IPS DF 6.9 (cell line): ENCODE results near the gene CCDC85C.
A peak's percentile ranks its signal among the peaks of the same experiment; 100 is the strongest.

ENCODE experiments used
- DNase-seq: peaks from one replicate; pipeline ENCODE4 v3.0.0-alpha.2; 2013; ENCODE audit warnings: low read depth, low spot score
- H3K27ac ChIP-seq: one replicate; pipeline ENCODE4 v1.5.1; 2013; ENCODE audit warnings: low read length, control low read depth
- H3K27me3 ChIP-seq: 2 replicates; pipeline ENCODE4 v1.6.1; 2013; ENCODE audit warnings: mild to moderate bottlenecking, low read length; ENCODE audit not compliant: control insufficient read depth, insufficient read depth
- H3K36me3 ChIP-seq: 2 replicates; pipeline ENCODE4 v1.6.1; 2013; ENCODE audit warnings: low read length; ENCODE audit not compliant: control insufficient read depth, insufficient read depth
- H3K4me1 ChIP-seq: 2 replicates; pipeline ENCODE4 v1.6.1; 2013; ENCODE audit warnings: low read length; ENCODE audit not compliant: control insufficient read depth, insufficient read depth
- H3K4me3 ChIP-seq: 2 replicates; pipeline ENCODE4 v1.5.1; 2013; ENCODE audit warnings: mild to moderate bottlenecking, low read length
- H3K9me3 ChIP-seq: 2 replicates; pipeline ENCODE4 v1.6.1; 2013; ENCODE audit warnings: low read length, inconsistent platforms; ENCODE audit not compliant: control insufficient read depth, insufficient read depth
- WGBS: extraction: QIAGEN DNeasy Blood & Tissue Kit; methylation state at CpG from one replicate; pipeline ENCODE4 v1.1.7; 2013; ENCODE audit warnings: mixed read lengths, missing lambda C conversion rate; ENCODE audit not compliant: insufficient read length, insufficient coverage; 5-methylcytosine and 5-hydroxymethylcytosine counted together

Gene CCDC85C

GRCh38 chr14:99479160-99479905 is 124.7 kb downstream of the CCDC85C start:
- DNase-seq: no peak

GRCh38 chr14:99478128-99478527 is 125.9 kb downstream of the CCDC85C start:
- no peaks in the 10 kb centered on the region for H3K9me3 ChIP-seq
- no peaks in the 10 kb centered on the region for H3K27me3 ChIP-seq
- H3K36me3 ChIP-seq: no peaks in the 10 kb centered on the region
- WGBS: no CpG with 5 or more reads among the region's 4 CpGs
- no peak for DNase-seq
- no peak overlapping the region for H3K4me3 ChIP-seq
- H3K27ac ChIP-seq: no peak overlapping the region
- no peaks in the 10 kb centered on the region; the same call in 1 of the 2 replicates for H3K4me1 ChIP-seq

More at GRCh38 chr14:99479160-99479905, 124.7 kb downstream of the CCDC85C start:
- no peaks in the 10 kb centered on the region for H3K36me3 ChIP-seq
- no CpG with 5 or more reads among the region's 18 CpGs for WGBS
- H3K4me3 ChIP-seq: peak overlapping the region; percentile 72
- no peak overlapping the region for H3K27ac ChIP-seq
- H3K9me3 ChIP-seq: no peaks in the 10 kb centered on the region
- no peaks in the 10 kb centered on the region for H3K4me1 ChIP-seq
- H3K27me3 ChIP-seq: no peaks in the 10 kb centered on the region

- no peak overlapping the region for H3K27ac ChIP-seq
- WGBS: no CpG with 5 or more reads among the region's 1 CpG
- H3K36me3 ChIP-seq: no peaks in the 10 kb centered on the region
- no peaks in the 10 kb centered on the region for H3K9me3 ChIP-seq
- H3K4me1 ChIP-seq: no peaks in the 10 kb centered on the region; the same call in 1 of the 2 replicates
- H3K4me3 ChIP-seq: no peak overlapping the region
- DNase-seq: no peak
- H3K27me3 ChIP-seq: no peaks in the 10 kb centered on the region
Measured at GRCh38 chr14:99476864-99477263, 127.1 kb downstream of the CCDC85C start.

- Histone ChIP-seq H3K4me3 (no peak overlapping the region), H3K4me1 (no peaks in the 10 kb centered on the region; the same call in 1 of the 2 replicates), H3K27me3 (no peaks in the 10 kb centered on the region), H3K36me3 (no peaks in the 10 kb centered on the region), H3K9me3 (no peaks in the 10 kb centered on the region), H3K27ac (no peak overlapping the region)
- no CpG with 5 or more reads among the region's 2 CpGs for WGBS
- DNase-seq: no peak
Measured at GRCh38 chr14:99475660-99476059, 128.3 kb downstream of the CCDC85C start.

DNA sequence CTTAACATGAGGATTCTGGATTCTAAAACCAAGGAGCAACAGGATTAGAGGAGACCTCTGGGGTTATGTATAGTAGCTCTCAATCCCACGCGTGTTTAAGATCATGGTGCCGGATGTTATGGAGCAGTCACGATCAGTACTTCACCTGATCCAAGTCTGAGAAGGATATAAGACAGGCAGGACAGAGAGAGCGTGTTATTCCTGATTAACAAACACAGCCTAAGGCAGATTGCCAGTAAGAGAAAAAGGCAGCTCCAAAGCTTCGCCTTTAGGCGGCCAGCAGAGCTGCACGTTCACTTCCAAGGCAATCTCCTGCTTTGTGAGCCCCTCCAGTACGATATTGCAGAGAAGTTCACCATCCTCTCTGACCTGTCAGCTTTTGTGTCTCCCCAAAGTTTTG is 128.8 kb downstream of the CCDC85C start:
- Histone ChIP-seq H3K27ac (no peak overlapping the region), H3K9me3 (no peaks in the 10 kb centered on the region), H3K4me1 (no peaks in the 10 kb centered on the region; the same call in 1 of the 2 replicates), H3K27me3 (no peaks in the 10 kb centered on the region), H3K4me3 (no peak overlapping the region), H3K36me3 (no peaks in the 10 kb centered on the region)
- WGBS: no CpG with 5 or more reads among the region's 9 CpGs
- no peak for DNase-seq

- no peaks in the 10 kb centered on the region for H3K9me3 ChIP-seq
- no peak overlapping the region for H3K27ac ChIP-seq
- no peak overlapping the region for H3K4me3 ChIP-seq
- no CpG with 5 or more reads among the region's 3 CpGs for WGBS
- no peak for DNase-seq
- H3K36me3 ChIP-seq: no peaks in the 10 kb centered on the region
- no peaks in the 10 kb centered on the region; the same call in 1 of the 2 replicates for H3K4me1 ChIP-seq
- H3K27me3 ChIP-seq: no peaks in the 10 kb centered on the region
Measured at GRCh38 chr14:99473458-99473857, 130.5 kb downstream of the CCDC85C start.

DNA sequence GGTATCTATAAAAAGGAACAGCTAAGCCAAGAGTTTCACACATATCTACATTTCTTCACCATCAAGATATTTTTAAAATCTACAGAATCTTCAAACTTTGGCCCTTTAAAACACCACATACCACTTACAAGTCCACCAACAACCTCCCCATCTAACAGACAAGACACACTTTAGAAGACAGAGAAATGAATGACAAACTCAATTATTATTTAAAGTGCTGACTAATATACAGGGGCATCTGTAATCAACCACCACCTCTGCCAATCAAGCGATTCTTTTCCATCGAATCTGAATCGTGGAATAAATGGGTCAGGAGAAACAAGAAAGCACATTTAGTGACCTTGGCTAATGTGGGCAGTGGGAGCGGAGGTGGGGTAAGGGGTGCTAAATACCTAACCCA is 131.1 kb downstream of the CCDC85C start:
- Histone ChIP-seq H3K36me3 (no peaks in the 10 kb centered on the region), H3K4me1 (no peaks in the 10 kb centered on the region; the same call in 1 of the 2 replicates), H3K9me3 (no peaks in the 10 kb centered on the region), H3K27ac (no peak overlapping the region), H3K27me3 (no peaks in the 10 kb centered on the region), H3K4me3 (no peak overlapping the region)
- no CpG with 5 or more reads among the region's 4 CpGs for WGBS
- DNase-seq: no peak

DNA sequence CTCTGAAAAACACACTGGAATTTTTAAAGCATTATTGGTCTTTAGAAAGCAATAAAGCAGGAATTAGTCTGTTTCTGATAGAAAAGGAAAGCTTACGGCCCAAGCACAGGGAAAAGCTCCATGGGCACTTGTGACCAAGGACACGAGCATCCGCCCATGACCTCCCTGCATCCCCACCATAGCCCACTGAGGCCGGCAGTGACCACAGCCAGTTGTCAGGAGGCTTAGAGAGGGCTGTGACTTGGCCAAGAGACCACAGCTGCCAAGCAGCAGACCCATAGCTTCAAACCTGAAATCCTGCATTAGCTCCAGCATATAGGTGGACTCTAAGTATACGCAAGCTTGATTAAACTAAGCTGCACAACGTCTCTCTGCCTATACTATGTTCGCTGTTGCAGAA is 132.3 kb downstream of the CCDC85C start:
- WGBS: no CpG with 5 or more reads among the region's 7 CpGs
- no peaks in the 10 kb centered on the region; the same call in 1 of the 2 replicates for H3K4me1 ChIP-seq
- H3K4me3 ChIP-seq: no peak overlapping the region
- no peaks in the 10 kb centered on the region for H3K36me3 ChIP-seq
- H3K27me3 ChIP-seq: no peaks in the 10 kb centered on the region
- H3K27ac ChIP-seq: no peak overlapping the region
- H3K9me3 ChIP-seq: no peaks in the 10 kb centered on the region
- no peak for DNase-seq

DNA sequence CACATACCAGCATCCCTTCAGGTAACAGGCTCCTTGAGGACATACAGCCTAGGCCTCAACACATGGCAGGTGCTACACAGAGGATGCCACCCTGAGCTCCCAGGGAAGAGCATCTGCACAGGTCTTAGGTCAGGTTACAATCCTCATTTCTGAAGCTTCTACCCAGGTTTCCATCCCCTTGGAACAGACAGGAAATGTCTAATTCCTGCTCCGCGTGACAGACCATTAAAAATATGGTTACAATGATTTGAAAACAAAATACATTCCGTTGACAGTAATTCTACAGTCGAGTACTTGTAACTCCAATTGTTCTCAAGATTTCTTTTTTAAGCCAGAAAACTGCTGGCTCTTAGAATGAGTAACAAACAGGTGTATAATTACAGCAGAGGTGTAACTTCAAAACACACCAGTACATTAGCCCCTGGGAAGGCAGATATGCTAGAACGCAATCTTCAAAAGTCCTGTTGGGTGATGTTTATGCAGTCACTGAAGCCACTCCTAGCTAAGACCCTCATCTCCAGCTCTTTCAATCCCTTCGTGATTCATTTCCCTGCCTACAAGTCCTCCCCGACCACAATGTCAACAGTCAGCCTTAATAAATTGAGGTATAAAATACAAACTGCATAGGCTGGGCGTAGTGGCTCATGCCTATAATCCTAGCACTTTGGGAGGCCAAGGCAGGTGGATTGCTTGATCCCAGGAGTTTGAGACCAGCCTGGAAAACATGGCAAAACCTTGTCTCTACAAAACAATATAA is 135.0 kb downstream of the CCDC85C start:
- Histone ChIP-seq H3K9me3 (no peaks in the 10 kb centered on the region), H3K27me3 (no peaks in the 10 kb centered on the region), H3K4me3 (no peak overlapping the region), H3K36me3 (peaks cover 3% of the 10 kb centered on the region; the same call in 1 of the 2 replicates), H3K4me1 (no peaks in the 10 kb centered on the region; the same call in 1 of the 2 replicates), H3K27ac (no peak overlapping the region)
- WGBS: no CpG with 5 or more reads among the region's 8 CpGs
- DNase-seq: no peak

DNA sequence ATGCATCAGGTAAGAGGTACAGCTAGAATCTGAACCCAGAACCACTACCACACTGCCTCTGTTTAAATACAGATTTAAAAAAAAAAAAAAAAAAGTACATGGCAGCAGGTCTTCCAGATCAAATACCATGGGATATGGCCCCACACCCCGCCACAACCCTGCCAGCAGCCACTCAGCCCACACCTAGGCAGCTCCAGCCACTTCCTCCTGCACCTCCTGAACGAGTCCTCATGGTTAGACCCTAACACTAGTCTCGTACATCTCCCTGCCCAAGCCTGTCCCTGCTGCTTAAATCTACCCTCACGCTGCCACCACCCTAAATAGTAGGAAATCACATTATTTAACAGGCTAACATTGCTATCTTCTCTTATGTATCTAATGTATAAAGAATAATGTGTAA is 135.9 kb downstream of the CCDC85C start:
- Histone ChIP-seq H3K4me3 (no peak overlapping the region), H3K27ac (no peak overlapping the region)

More for the DNA sequence above, 135.9 kb downstream of the CCDC85C start:
- Histone ChIP-seq H3K36me3 (peaks cover 3% of the 10 kb centered on the region; the same call in 1 of the 2 replicates), H3K4me1 (no peaks in the 10 kb centered on the region; the same call in 1 of the 2 replicates), H3K27me3 (no peaks in the 10 kb centered on the region), H3K9me3 (no peaks in the 10 kb centered on the region)
- no CpG with 5 or more reads among the region's 4 CpGs for WGBS
- no peak for DNase-seq
